NCI-H2227 (cell line): ENCODE data around the gene XYLT1.

Experiments
- DNase-seq: peaks from one replicate; lab custom pipeline; 2025; ENCODE audit not compliant: unreplicated experiment; lab: John Stamatoyannopoulos, UW

The XYLT1 gene

GRCh38 chr16:17377360-17378324 lies 93.1 kb downstream of the XYLT1 start:
- peak; percentile 43 for DNase-seq

- DNase-seq, result no peak
Measured at GRCh38 chr16:17375461-17376304, 95.1 kb downstream of the XYLT1 start.

- DNase-seq, result no peak
Measured at GRCh38 chr16:17374668-17375255, 96.0 kb downstream of the XYLT1 start.

GRCh38 chr16:17373533-17373932 lies 97.2 kb downstream of the XYLT1 start:
- DNase-seq, result no peak

GRCh38 chr16:17372386-17372785 lies 98.4 kb downstream of the XYLT1 start:
- DNase-seq, result no peak

GRCh38 chr16:17371299-17371698 lies 99.5 kb downstream of the XYLT1 start:
- DNase-seq, result no peak

GRCh38 chr16:17370731-17371285 lies 100.0 kb downstream of the XYLT1 start:
- no peak for DNase-seq

GRCh38 chr16:17370223-17370707 lies 100.5 kb downstream of the XYLT1 start:
- DNase-seq, result no peak

GRCh38 chr16:17369421-17370222 lies 101.1 kb downstream of the XYLT1 start:
- no peak for DNase-seq

- DNase-seq, result no peak
Measured at GRCh38 chr16:17368951-17369350, 101.8 kb downstream of the XYLT1 start.

GRCh38 chr16:17368446-17368845 lies 102.3 kb downstream of the XYLT1 start:
- no peak for DNase-seq

- peak; percentile 61 for DNase-seq
Measured at GRCh38 chr16:17367923-17368322, 102.8 kb downstream of the XYLT1 start.

- DNase-seq, result no peak
Measured at GRCh38 chr16:17367036-17367435, 103.7 kb downstream of the XYLT1 start.

- no peak for DNase-seq
Measured at GRCh38 chr16:17366299-17366961, 104.3 kb downstream of the XYLT1 start.

GRCh38 chr16:17365591-17366298 lies 105.0 kb downstream of the XYLT1 start:
- DNase-seq, result no peak

GRCh38 chr16:17365211-17365541 lies 105.6 kb downstream of the XYLT1 start:
- DNase-seq, result no peak

GRCh38 chr16:17364319-17365210 lies 106.2 kb downstream of the XYLT1 start:
- DNase-seq, result no peak

GRCh38 chr16:17362946-17363345 lies 107.8 kb downstream of the XYLT1 start:
- no peak for DNase-seq
